B cell (primary cell): ENCODE data around the gene RNU6-7.

Experiments used
- EZH2 ChIP-seq: IDR thresholded peaks from 2 replicates; pipeline ENCODE4 v1.6.1; 2012; ENCODE audit warnings: borderline replicate concordance, low read depth, mild to moderate bottlenecking, moderate library complexity, low read length; ENCODE audit not compliant: insufficient read depth, poor library complexity, severe bottlenecking
- TF ChIP-seq, protein P1 (sequence below): fragments of 200-600 bp; IDR thresholded peaks from one replicate; pipeline ENCODE4 v1.8.0; 2022; ENCODE audit warnings: antibody characterized with exemption, mild to moderate bottlenecking

DNA sequence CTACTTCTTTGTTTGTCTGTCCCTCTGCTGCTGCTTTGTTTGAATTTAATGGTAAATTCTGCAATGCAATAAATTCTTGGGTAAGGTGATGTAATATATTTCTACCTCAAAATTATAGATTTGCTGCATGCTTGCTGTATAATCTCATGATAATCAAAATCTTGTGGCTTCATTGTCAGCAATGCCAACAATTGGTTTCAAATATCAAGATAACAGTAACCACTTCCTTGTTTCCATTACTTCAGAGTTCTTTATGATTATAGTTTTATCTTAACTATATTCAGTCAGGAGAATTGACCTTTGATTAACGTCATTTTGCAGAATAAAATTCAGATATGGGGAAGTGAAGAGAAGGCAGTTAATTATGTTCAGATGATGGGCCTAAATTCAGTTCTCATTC, 31.4 kb downstream of the RNU6-7 start:
- TF ChIP-seq, protein P1, sequence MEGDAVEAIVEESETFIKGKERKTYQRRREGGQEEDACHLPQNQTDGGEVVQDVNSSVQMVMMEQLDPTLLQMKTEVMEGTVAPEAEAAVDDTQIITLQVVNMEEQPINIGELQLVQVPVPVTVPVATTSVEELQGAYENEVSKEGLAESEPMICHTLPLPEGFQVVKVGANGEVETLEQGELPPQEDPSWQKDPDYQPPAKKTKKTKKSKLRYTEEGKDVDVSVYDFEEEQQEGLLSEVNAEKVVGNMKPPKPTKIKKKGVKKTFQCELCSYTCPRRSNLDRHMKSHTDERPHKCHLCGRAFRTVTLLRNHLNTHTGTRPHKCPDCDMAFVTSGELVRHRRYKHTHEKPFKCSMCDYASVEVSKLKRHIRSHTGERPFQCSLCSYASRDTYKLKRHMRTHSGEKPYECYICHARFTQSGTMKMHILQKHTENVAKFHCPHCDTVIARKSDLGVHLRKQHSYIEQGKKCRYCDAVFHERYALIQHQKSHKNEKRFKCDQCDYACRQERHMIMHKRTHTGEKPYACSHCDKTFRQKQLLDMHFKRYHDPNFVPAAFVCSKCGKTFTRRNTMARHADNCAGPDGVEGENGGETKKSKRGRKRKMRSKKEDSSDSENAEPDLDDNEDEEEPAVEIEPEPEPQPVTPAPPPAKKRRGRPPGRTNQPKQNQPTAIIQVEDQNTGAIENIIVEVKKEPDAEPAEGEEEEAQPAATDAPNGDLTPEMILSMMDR, result no peak
- no peak for TF ChIP-seq EZH2
